Lung (tissue), 12 donors: ENCODE results near the gene PHEX. TPM values are rescaled to one million over a fixed set of nuclear protein-coding genes. Genes with fewer than 3 reads are reported as not detected.

ENCODE experiments used
- ATAC-seq: fragments of 200-7000 bp; cut with Tn5 transposase; one replicate; pipeline ENCODE4 v1.9.1; 2020; ENCODE audit warnings: moderate number of reproducible peaks; ENCODE audit not compliant: insufficient read depth, low FRiP score
- DNase-seq, 3 donors: peaks; one replicate each; pipeline ENCODE4 v3.0.0-alpha.2; 2013 to 2017
- H3K27ac ChIP-seq, 2 donors: one replicate each; pipeline ENCODE4 v1.5.1; 2013; ENCODE audit warnings: mild to moderate bottlenecking in 2 of 2, moderate library complexity in 2 of 2, control low read depth in 1 of 2, inconsistent platforms in 1 of 2, low read depth in 1 of 2, low read length in 1 of 2
- H3K27me3 ChIP-seq, 3 donors: one replicate each; pipeline ENCODE4 v1.5.1; 2013; ENCODE audit warnings: low read length in 2 of 3; ENCODE audit not compliant: control insufficient read depth in 3 of 3, insufficient read depth in 3 of 3
- H3K36me3 ChIP-seq, 4 donors: one replicate each; pipeline ENCODE4 v1.5.1; 2013; ENCODE audit warnings: low read length in 4 of 4, mild to moderate bottlenecking in 1 of 4, moderate library complexity in 1 of 4; ENCODE audit not compliant: control insufficient read depth in 4 of 4, insufficient read depth in 4 of 4
- H3K4me1 ChIP-seq, 5 donors: one replicate each; pipeline ENCODE4 v1.5.1; 2013; ENCODE audit warnings: low read length in 5 of 5, mild to moderate bottlenecking in 2 of 5, moderate library complexity in 1 of 5; ENCODE audit not compliant: control insufficient read depth in 5 of 5, insufficient read depth in 5 of 5
- H3K4me3 ChIP-seq: one replicate; pipeline ENCODE4 v1.5.1; 2013; ENCODE audit warnings: mild to moderate bottlenecking, control low read depth, moderate library complexity
- H3K9ac ChIP-seq, 2 donors: one replicate each; pipeline ENCODE4 v1.5.1; 2013; ENCODE audit warnings: low read length in 2 of 2, control low read depth in 1 of 2; ENCODE audit not compliant: insufficient read depth in 1 of 2
- H3K9me3 ChIP-seq, 4 donors: one replicate each; pipeline ENCODE4 v1.5.1; 2013; ENCODE audit warnings: low read length in 3 of 4, mild to moderate bottlenecking in 1 of 4, moderate library complexity in 1 of 4; ENCODE audit not compliant: control insufficient read depth in 4 of 4, insufficient read depth in 3 of 4
- WGBS, 2 donors: extraction: QIAGEN DNeasy Blood & Tissue Kit; methylation state at CpG; one replicate each; pipeline ENCODE4 v1.1.7; 2013; 5-methylcytosine and 5-hydroxymethylcytosine counted together
- polyA plus RNA-seq, 2 donors: library from polyadenylated mRNA; stranded (reverse); fragments of 200-250 nt; gene quantifications; one replicate each; pipeline ENCODE4 v1.2.1, GENCODE V29; 2013
- total RNA-seq, 2 donors: library from RNA; depleted of rRNA in 1 of 2; stranded (reverse); fragments of >200 nt in 1 of 2; gene quantifications; one replicate each; pipeline ENCODE4 v1.2.1, GENCODE V29; 2014 to 2021
- TF ChIP-seq, protein P1 (sequence below): IDR thresholded peaks from 2 replicates; pipeline ENCODE4 v1.5.1; 2012; ENCODE audit warnings: mild to moderate bottlenecking; ENCODE audit errors: control extremely low read depth, extremely low read depth
- donor health status: control.
- donor health status: control.
- donor health status: Bipolar disorder and iron deficiency.
- donor health status: healthy.
- donor health status: DM: yes; HTN: yes; CAD: no.

Gene PHEX
- total and polyA plus RNA-seq, 4 donors = 0.59 to 15.4 (median 3.8) TPM

DNA sequence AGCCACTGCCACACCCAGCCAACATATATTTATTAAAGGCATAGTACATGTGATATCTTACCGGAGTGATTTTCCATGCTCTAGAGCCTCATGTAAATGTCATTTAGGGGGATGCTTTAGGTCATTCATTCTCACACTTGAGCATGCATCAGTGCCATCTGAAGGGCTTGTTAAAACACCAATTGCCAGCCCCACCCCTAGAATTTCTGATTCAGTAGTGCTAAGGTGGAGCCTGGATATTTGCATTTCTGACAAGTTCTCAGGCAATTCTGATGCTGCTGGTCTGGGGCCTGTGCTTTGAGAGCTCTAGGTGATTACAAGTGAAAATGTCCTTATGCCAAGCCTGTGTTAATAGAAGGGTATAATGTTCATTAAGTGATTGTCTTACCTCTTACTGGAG lies 107.7 kb downstream of the PHEX start:
- 98 to 100% methylated on average over 1 of the region's 1 CpG for WGBS, 2 donors
- Histone ChIP-seq H3K4me3 (no peak overlapping the region), H3K27me3 (peaks cover 0 to 7% (median 4%) of the 10 kb centered on the region in 3 donors), H3K36me3 (no peaks in the 10 kb centered on the region), H3K9ac (no peak overlapping the region), H3K4me1 (peaks cover 0 to 12% (median 0%) of the 10 kb centered on the region in 5 donors), H3K9me3 (no peaks in the 10 kb centered on the region), H3K27ac (no peak overlapping the region)
- TF ChIP-seq, protein P1, sequence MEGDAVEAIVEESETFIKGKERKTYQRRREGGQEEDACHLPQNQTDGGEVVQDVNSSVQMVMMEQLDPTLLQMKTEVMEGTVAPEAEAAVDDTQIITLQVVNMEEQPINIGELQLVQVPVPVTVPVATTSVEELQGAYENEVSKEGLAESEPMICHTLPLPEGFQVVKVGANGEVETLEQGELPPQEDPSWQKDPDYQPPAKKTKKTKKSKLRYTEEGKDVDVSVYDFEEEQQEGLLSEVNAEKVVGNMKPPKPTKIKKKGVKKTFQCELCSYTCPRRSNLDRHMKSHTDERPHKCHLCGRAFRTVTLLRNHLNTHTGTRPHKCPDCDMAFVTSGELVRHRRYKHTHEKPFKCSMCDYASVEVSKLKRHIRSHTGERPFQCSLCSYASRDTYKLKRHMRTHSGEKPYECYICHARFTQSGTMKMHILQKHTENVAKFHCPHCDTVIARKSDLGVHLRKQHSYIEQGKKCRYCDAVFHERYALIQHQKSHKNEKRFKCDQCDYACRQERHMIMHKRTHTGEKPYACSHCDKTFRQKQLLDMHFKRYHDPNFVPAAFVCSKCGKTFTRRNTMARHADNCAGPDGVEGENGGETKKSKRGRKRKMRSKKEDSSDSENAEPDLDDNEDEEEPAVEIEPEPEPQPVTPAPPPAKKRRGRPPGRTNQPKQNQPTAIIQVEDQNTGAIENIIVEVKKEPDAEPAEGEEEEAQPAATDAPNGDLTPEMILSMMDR = no peak
- no peak for ATAC-seq
- no peak for DNase-seq

DNA sequence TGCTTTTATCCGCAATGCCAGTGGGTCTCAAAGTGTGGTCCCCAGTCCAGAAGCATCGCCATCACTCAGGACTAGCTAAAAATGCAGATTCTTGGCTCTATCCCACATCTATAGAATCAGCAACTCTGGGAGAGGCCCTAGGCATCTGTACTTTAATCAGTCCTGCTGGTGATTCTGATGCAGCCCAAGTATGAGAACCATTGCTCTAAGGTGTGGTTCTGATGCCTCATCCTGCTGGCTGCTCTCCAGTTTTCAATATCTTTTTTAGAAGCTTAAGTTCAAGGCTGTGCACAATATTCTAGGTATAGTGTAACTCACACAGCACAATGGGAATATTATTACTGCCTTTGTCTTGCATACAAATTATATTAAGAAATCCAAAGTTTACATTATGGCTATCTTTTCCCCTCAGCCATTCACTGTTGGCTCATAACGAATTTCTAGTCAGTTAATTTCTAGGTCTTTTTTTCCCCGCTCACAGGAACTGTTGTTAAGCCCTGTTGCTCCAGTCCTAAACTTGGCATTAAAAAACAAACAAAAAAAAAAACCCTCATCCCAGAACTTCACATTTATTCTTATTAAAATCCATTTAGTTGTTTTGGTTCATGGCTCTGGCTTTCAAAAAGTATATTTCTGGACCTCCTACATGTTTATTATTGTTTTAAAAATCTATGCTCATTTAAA lies 109.1 kb downstream of the PHEX start:
- no peak for ATAC-seq
- no peaks in the 10 kb centered on the region for H3K36me3 ChIP-seq
- H3K27me3 ChIP-seq = peaks cover 0 to 7% (median 2%) of the 10 kb centered on the region in 3 donors
- TF ChIP-seq, protein P1 = no peak
- no peak overlapping the region for H3K4me3 ChIP-seq
- WGBS, 2 donors = 65 to 85% methylated on average over 4 of the region's 4 CpGs
- no peaks in the 10 kb centered on the region for H3K9me3 ChIP-seq
- no peak overlapping the region for H3K9ac ChIP-seq
- DNase-seq = peak in 2 of 3 donors; percentile 56 to 71
- H3K27ac ChIP-seq = no peak overlapping the region
- peaks cover 0 to 2% (median 0%) of the 10 kb centered on the region in 5 donors for H3K4me1 ChIP-seq

DNA sequence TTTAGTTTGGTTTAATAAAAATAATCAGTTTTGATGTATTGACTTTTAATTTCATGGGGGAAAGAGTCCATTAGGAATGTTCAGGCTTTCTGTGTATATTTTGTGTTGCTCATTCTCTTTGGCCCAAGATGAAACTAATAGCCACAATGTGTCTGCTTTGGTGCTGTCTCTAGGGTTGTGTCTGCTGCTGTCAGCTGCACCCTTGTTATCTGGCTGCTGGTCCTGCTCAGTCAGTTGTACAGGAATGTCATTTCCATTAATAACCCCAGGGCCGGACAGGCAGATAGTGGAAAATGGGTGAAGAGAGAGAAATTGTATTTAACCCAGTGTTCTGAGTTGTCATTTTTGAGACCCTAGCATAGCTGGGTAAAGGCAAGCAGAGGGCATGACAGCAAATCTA lies 115.1 kb downstream of the PHEX start:
- Histone ChIP-seq H3K9me3 (peaks cover 0 to 3% (median 0%) of the 10 kb centered on the region in 4 donors), H3K27me3 (peaks cover 0 to 7% (median 2%) of the 10 kb centered on the region in 3 donors), H3K4me3 (no peak overlapping the region), H3K9ac (no peak overlapping the region), H3K36me3 (no peaks in the 10 kb centered on the region), H3K27ac (no peak overlapping the region), H3K4me1 (no peaks in the 10 kb centered on the region)
- DNase-seq (no peak), ATAC-seq (no peak)
- 67 to 100% methylated on average over 1 of the region's 1 CpG for WGBS, 2 donors
- TF ChIP-seq, protein P1 = no peak
